GM19240 (cell line): Measurements from ENCODE around the gene HDAC4.

ENCODE experiments used
- DNase-seq: peaks from one replicate; pipeline ENCODE4 v3.0.0; 2011; ENCODE audit warnings: low spot score; ENCODE audit not compliant: insufficient read length

HDAC4 gene

DNA sequence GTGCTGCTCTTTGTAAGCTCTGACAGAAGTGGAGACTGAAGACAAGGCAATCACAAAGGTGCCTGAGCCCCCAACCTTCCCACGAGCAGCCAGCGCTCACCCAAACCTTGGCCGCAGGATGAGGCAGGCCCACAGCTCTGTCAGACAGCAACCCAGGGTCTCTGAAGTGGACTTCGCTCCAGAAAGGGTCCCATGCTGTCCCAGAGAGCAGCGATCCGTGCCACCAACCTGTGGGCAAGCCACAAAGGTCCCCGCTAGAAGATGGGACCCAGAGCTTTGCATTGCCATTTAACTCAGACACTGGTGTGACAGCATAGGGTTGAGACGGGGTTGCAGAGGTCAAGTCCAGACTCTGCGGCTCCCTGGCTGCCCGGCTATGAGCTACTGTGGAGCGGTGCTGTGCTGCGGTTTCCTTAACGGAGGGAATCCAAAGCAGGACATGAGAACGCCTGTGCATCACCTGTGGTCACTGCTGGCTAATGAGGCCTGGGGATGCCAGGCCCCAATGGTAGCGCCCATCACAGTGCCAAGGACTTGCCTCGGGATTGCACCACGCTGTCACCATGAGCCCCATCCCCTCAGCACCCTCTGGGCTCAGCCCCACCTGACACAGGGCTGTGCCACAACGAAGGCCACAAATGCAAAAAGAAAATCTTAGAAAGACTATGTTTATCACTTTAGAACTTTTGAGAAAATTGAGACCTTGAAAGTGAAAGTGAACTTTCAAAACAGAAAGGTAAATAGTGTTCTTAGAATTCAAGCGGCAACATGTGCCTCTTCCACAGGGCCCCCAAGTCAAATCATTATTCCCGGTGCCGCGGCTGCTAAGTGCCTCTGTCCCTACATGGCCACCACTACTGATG, 103.4 kb downstream of the HDAC4 start:
- DNase-seq: no peak

DNA sequence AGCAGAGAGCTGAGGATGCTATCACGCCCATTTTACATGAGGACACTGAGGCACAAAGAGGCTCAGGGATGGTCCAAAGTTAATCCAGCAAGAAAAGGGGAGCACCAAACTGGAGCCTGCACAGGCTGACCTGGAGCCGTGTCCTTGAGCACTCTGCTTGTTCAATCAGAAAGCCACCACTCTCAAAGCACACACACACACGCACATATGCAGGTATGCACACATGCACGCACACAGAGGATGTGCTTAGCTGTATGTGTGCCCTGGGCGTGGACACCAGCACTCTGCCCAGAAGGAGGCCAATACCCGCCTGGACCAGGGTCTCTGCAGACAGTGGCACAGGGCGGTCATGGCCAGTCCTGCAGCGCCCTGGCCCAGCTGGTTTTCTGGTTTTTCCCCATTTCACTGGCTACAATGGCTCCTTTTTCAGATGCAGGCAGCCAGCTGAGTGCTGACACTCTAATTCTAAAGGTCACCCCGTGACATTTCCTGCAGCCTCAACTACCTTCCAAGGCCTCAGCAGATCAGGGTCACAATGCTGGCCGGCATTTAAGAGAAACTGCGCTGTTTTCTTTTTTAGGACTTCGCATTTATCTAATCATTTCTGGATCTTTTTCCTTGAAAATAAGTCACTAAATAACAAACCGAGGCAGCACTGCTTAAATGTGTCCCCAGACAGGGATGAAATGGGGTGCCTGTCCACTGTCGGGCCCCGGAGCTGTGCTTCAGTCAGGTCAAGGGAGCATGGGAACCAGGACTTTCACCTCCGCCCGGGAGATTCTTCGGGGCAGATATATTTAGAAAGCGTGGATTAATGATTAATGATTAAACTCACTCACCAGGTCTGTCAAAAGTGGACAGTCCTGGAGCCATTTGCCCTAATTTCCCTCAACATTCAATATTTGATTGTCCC, 104.5 kb downstream of the HDAC4 start:
- DNase-seq: no peak

DNA sequence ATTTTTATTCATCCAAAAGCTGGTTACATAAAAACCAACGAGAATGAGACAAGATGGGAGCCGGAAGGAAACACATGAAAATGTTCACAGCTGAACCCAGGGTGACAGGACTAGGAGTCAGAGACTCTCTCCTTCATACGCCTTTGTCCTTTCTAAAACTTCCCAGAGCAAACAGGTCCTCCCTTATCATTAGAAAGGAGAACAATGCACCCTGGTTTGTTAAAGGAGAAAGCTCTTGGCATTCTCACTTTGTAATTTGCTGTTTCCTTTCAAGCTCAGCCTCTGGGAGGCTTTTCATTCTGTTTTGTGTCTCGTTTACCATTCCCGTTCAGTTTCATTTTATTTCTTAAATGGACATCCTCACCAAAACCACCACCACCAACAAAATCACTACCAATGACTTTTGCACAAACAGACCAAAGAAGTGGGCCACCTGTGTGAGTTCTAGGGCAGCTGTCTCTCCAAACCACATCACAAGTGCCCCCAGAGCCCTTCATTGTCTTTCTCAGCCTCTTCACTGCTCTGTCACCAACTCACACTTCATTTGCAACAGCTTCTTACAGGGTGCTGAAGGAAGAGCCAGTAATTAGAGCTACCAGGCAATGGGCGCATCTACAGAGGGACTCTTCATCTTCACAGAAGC, 105.3 kb downstream of the HDAC4 start:
- no peak for DNase-seq

DNA sequence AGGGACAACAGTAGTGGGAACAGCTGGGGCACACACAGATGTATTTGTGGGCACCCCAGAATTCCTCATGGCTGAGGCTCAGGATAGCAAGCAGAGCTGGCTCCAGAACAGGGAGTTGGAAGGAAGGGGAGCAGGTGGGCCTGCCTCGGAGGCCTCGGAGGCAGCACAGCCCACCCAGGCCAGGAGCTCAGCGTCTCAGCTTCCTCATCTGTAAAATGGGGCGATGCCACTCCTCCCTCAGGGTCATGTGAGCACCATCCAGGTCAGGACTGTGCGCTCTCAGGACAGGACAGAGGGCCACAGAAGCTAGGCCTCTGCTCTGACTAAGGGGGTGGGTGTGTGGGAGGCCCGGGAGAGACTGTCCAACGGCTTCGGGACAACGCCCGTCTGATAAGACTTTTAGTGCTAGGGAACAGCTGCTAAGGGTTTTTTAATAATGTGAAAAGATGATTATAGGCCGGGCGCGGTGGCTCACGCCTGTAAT, 106.2 kb downstream of the HDAC4 start:
- no peak for DNase-seq

DNA sequence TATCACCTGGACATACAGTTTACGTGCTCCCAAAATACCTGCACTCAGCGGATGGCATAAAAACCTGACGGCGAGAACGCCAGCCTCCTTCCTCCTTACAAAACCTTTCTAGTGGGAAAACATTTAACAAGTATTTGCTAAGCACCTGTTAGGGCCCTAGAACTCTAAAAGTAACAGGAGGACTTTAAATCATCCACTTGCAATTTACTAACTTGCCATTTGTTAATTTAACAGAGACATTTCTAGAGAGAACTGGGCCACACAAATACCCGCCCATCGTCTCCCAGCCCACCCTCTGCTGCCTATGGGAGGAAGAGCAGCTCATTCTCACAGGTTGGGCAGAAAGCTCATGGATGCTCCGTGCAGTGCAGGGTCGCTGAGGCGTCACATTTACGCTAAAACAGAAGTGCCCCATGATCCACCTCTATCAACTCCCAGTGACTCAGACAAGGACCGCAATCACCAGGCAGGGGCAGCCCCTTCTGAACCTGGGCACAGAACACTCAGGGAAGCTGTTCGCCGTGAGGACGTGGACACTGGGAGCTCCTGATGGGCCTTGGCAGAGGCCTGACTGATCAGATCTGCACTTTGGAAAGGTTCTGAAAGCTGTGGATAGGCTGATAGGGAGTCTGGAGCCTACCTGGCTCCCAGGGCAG, 106.9 kb downstream of the HDAC4 start:
- no peak for DNase-seq

DNA sequence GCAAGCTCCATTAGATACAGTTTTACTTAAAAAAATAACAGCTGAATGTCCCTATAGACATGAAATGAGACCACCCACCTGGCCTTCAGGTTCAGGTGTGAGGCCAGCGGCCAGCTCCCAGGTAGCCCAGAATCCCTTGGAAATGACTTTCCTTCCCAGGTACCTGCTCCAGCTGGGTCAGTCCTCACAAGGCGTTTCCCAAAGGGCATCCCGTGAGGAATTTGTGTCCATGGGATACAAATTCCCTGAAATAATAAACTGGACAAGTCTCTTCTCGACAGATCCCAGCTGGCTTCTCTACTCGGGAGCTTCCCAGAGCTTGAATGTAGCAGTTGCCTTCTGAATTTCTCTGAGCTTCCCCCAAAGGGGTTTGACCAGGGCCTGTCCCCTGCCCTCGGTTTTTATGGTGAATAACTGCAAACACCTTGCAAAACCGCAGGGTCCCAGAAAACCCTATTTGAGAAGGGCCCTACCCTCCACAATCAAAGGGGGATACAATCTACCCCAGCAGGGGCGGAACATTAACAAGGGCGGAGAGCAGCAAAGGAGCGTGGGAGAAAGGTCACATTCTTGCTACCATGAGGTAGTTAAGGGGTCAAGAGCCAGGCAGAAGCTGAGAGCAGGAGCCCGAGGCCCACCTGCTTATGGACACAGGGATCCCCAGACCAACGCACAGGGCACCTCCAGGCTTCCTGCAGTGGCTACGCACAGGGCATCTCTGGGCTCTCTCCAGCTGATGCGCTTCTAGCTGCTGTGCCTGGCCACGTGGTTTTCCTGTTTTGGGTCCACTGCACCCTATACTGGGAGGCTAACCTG, 107.7 kb downstream of the HDAC4 start:
- DNase-seq: no peak

DNA sequence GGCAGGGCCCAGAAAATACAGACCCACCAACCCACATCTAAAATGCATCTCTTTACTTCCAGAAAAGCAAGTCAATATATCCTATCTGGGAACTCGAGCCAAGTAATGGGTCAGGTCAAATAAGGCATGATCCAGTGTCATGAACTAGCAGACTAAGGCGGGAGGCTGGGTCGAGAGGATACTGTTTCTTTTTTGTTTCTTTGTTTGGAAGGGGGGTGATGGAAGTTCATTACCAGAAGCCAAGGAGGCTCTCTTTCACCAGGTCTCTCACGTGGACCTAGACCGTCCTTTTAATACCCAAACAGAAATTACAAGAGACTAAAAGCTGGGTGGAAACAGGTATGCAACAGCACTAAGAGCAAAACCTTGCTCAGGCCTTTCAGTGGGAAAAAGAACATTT, 108.3 kb downstream of the HDAC4 start:
- DNase-seq: no peak

DNA sequence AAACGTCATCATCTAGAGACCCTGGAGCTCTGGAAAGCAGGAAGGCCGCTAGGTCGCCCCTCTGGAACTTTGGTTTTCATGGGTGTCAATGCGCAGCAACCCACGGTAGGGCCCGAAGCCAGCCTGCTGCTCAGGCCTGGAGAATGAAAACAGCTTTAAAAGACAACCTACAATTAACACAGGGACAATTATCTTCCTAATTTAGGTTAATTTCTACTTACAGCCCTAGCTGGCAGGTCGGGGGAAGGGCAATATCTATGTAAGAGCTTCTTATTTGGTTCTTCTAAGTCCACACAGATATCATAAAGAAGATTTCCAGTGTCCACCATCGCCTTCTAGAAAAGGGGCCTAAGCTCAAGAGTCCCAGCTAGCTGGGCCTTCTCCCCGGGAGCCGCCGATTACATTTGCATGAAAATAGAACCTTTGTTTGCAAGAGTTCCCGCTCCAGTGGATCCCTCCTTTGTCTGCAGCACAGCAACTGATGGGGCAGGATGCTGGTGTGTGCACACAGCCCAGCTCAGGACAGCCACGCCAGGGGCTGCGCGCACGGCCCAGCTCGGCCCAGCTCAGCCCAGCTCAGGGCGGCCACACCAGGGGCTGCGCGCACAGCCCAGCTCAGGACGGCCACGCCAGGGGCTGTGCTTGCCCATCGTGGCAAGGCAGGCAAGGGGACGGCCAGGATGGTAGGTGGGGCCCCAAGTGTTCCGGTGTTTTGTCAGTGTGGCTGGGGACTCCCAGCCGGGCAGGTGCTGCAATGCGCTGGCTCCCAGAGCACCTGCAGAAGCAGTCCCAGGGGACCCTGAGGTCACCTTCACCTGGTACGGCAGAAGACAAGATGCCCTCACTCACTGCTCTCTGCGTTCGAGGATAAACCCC, 109.1 kb downstream of the HDAC4 start:
- no peak for DNase-seq

DNA sequence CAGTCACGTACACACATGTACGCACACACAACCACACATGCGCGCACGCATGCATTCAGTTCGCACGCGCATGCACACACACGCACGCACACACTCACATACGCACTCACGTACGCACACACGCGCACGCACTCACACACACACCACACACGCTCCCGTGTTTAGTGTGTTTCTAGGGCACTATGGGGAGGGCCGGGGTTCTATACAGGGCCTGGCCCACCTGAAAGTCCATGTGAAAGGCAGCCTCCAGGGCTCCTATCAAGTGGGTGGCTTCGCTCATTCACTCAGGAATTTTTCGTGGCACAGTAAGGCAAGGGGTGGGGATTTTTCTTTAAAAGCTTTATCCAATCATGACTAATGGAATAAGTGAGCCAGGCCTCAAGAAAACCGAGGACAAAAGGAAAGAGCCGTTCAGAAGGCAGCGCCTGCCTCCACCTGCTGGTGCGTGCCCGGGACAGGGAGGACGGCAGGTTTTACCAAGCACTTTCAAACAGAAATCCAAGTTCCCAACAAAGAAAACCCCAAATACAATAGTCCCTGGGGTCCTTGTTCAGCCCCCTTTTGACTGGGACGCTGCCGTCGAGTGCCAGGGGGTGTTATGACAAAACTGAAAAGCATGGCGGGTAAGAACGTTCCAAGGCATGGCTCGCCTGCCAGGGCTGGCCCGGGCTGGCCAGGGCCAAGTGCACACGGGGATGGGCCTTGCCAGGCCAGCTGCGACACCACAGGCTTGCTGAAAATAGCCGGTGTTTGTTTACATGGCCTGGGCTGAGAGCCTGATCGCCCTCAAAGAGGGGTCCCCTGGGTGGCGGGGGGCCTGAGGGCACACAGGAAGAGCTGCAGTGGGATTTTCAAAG, 110.0 kb downstream of the HDAC4 start:
- no peak for DNase-seq

DNA sequence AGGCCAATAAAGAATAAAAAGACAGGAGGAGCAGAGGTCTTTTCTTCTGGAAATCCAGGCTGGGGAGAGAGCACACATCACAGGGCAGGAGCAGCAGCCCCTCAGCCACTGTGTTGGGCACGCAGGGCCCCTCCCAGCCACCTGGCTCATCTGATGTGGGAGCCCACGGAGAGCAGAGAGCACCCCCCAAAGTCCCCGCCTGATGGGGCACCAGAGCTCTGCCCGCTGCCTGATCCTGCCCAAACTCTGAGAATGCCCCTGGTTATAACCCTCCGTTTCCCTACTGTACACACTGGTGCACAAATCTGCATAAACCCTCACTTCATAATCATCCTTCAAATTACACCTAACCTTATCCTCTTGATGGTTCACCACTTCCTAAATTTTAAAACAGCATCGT, 111.3 kb downstream of the HDAC4 start:
- no peak for DNase-seq

DNA sequence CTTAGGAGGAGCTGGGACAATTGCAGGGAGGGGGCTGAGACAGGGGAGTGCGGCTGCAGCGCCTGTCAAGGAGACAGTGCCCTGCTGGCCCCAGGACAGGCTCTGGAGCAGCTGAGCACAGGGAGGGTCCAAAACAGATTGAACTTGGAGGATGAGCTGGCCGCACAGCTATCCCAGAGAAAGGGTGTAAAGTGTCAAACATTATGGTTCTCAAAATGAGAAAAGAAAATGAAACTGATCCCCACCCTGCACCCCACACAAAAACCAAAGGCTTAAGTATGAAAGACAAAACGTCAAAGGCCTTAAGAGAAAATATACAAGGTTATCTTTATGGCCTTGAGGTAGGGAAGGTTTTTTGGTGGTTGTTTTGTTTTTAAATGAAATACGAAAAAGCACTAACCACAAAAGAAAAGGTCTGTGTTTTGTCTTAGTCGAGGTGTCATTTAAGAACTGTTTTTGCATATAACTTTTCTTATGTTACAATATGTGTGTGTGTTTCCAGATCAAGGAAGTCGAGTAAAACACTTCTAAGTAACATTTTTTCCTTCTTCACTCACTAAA, 111.8 kb downstream of the HDAC4 start:
- DNase-seq: peak; percentile 70

DNA sequence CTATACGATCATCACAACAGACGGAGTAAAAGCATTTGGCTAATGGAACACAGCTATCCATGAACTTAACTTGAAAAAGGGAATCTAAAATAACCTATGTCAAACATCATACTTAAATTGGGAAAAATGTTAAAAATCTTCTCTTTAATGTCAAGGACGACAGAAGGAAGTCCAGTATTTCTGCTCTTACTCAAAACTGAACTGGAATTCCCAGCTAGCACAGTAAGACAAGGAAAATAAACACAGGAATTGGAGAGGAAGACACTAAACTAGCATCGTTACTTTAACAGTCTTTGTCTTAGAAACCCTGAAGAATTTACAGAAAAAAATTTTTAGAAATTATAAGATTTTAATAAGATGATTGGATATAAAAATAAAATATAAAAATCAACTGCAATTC, 112.6 kb downstream of the HDAC4 start:
- no peak for DNase-seq

DNA sequence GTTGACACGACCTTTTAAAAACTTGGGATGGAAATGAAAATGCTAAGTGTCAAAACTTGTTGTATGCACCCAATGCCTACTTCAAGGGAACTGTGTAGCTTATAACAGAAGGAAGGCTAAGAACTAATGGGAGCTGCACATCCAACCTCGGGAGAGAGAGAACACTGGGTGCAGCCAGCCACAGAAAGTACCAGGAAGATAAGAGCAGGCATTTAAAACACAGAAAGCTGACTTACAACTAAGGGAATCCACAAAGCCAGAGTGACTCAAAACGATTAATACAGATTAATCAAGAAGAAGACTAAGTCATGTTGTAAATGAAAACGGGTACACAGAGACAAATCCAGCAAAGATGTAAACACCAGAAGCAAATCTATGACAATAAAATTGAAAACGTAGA, 113.4 kb downstream of the HDAC4 start:
- DNase-seq: no peak

DNA sequence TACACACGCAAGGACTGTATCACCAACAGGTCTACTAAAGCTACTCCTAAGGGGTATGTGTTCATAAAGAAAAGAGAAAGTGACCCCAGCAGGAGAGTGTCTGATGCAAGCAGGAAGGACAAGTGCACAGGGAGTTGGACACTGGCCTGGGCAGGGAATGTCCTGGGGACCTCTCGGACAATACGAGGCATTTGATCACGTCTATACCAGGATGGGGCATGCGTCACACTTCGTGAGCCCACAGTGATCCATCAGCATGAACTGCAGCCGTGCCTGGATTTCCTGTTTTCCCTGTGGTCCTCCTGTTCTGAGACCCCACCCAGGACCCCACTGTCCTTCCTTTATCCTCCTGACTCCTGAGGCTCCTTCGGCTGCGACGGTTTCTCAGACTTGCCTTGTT, 113.9 kb downstream of the HDAC4 start:
- no peak for DNase-seq

DNA sequence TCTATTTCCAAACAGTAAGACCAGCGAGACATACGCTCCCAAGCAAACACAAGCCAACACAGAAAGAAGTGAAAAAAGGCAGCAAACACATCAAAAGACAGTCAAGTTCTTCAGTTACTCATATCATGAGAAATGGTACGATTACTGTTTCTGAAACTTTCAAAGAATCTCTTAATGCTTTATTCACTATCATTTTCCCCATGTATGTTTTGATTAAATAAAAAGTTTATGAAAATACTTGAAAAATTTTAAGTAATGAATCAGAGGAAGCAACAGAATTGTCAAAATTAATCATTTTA, 114.9 kb downstream of the HDAC4 start:
- no peak for DNase-seq

DNA sequence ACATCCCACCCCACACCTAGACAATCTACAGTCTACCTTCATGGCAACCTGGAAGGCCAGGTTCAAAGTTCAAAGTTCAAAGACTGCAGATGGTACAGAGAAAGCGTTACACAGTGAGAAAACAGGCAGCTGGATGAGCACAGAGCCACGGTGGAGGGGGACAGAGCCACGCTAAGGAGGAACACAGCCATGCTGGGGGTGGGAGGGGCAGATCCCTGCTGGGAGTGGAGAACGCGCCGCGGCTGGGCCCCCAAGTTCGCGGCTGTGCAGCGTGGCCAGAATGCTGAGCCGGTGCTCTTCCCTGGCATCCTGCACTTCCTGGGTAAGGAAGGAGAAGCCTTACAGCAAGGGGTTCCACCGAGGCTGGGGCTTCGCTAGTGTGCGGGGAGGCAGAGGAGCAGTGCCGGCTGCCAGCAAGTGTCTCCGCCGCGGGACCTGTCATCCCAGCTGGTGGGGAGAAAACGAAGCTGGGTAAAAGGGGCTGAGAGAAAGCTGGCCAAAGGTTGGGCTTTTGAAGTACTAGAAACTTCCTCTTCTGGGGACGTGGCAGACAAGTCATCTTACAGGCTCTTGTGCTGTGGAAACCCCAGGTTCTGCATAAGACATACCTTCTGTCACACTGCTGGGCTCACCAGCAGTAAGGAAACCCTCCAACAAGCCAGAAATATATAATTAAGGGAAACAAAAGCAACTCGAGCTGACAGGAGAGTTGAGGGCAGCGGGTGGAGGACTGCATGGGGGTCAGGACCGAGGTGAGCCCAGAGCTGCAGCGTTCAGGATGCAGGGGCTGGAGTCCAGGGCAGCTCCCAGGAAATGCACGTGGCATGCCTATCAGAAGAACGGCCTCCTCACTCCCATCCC, 115.5 kb downstream of the HDAC4 start:
- no peak for DNase-seq
